H1 (cell line): ENCODE results near the gene SLC12A7. TPM values are rescaled to one million over a fixed set of nuclear protein-coding genes. Genes with fewer than 3 reads are reported as not detected.
A peak's percentile ranks its signal among the peaks of the same experiment; 100 is the strongest.

Experiments used
- CTCF ChIA-PET: fragments of 300-600 bp; sonication (Branson Sonifier 250); formaldehyde crosslinking; loops from one replicate; lab custom pipeline; 2021; ENCODE audit not compliant: partially characterized antibody; lab: Charles Lee
- POLR2A ChIA-PET: fragments of 300-600 bp; sonication (Branson Sonifier 250); formaldehyde crosslinking; loops from one replicate; lab custom pipeline; 2021; ENCODE audit warnings: inconsistent platforms; ENCODE audit not compliant: partially characterized antibody; lab: Charles Lee
- DNase-seq, 2 experiments: peaks; one replicate each; pipeline versions ENCODE4 v3.0.0 to v3.0.0-alpha.2; 2010 to 2022; ENCODE audit warnings: low spot score in 2 of 2, low read depth in 1 of 2, mixed read lengths in 1 of 2
- FAIRE-seq: peaks from 2 replicates; lab custom pipeline; 2011; peaks lifted over from hg19 to GRCh38; lab: Jason Lieb, UNC
- H2AFZ ChIP-seq: 2 replicates; pipeline ENCODE4 v1.8.1; 2012; ENCODE audit warnings: low read length, inconsistent platforms
- H2AK5ac ChIP-seq: 2 replicates; pipeline ENCODE4 v1.6.1; 2013; ENCODE audit warnings: low read depth, low read length
- H2BK120ac ChIP-seq: replicated peaks from 2 replicates; pipeline ENCODE3; 2013; ENCODE audit warnings: low read depth, low read length, inconsistent platforms
- H2BK12ac ChIP-seq: 2 replicates; pipeline ENCODE4 v1.6.1; 2013; ENCODE audit warnings: low read depth, low read length
- H2BK15ac ChIP-seq: 2 replicates; pipeline ENCODE4 v1.6.1; 2013; ENCODE audit warnings: low read length
- H2BK20ac ChIP-seq: 2 replicates; pipeline ENCODE4 v1.6.1; 2013; ENCODE audit warnings: low read length
- H2BK5ac ChIP-seq: 2 replicates; pipeline ENCODE4 v1.6.1; 2013; ENCODE audit warnings: low read depth, low read length
- H3K14ac ChIP-seq: 2 replicates; pipeline ENCODE4 v1.6.1; 2013; ENCODE audit warnings: inconsistent platforms; ENCODE audit not compliant: insufficient read length
- H3K18ac ChIP-seq: 2 replicates; pipeline ENCODE4 v1.6.1; 2013; ENCODE audit warnings: low read length; ENCODE audit errors: extremely low read depth
- H3K23ac ChIP-seq: 2 replicates; pipeline ENCODE4 v1.6.1; 2013; ENCODE audit warnings: inconsistent platforms; ENCODE audit not compliant: insufficient read length
- H3K23me2 ChIP-seq: 2 replicates; pipeline ENCODE4 v1.6.1; 2013; ENCODE audit warnings: low read depth, low read length
- H3K27ac ChIP-seq: 2 replicates; pipeline ENCODE4 v1.6.1; 2011; ENCODE audit warnings: low read depth, low read length, inconsistent platforms
- H3K27me3 ChIP-seq, 4 experiments: replicated peaks in 1 of 4; 1 replicate in 1 of 4; 2 replicates in 3 of 4; pipeline versions ENCODE4 v1.6.1 to v1.8.1; 2011 to 2013; ENCODE audit warnings: low read length in 3 of 4, mild to moderate bottlenecking in 3 of 4, inconsistent platforms in 2 of 4, mixed read lengths in 2 of 4, moderate library complexity in 1 of 4; ENCODE audit not compliant: control insufficient read depth in 3 of 4, insufficient read depth in 3 of 4; ENCODE audit errors: extremely low read depth in 1 of 4
- H3K36me3 ChIP-seq, 4 experiments: 2 replicates each; pipeline versions ENCODE4 v1.6.1 to v1.8.1; 2011 to 2013; ENCODE audit warnings: mild to moderate bottlenecking in 4 of 4, low read length in 3 of 4, moderate library complexity in 2 of 4, control low read depth in 1 of 4, inconsistent platforms in 1 of 4; ENCODE audit not compliant: insufficient read depth in 4 of 4, control insufficient read depth in 2 of 4
- H3K4ac ChIP-seq: replicated peaks from 2 replicates; pipeline ENCODE3; 2013; ENCODE audit warnings: low read length, low read depth, mixed read lengths, inconsistent platforms; ENCODE audit not compliant: insufficient read length
- H3K4me1 ChIP-seq, 4 experiments: replicated peaks in 1 of 4; 1 replicate in 1 of 4; 2 replicates in 3 of 4; pipeline versions ENCODE4 v1.6.1 to v1.8.1; 2011 to 2013; ENCODE audit warnings: low read length in 3 of 4, inconsistent platforms in 2 of 4, mixed read lengths in 1 of 4; ENCODE audit not compliant: insufficient read depth in 4 of 4, control insufficient read depth in 3 of 4
- H3K4me2 ChIP-seq, 2 experiments: 2 replicates each; pipeline versions ENCODE4 v1.6.1 to v1.8.1; 2011 to 2013; ENCODE audit warnings: low read depth in 2 of 2, low read length in 2 of 2, control low read depth in 1 of 2, inconsistent platforms in 1 of 2, mild to moderate bottlenecking in 1 of 2; ENCODE audit not compliant: insufficient read depth in 1 of 2
- H3K4me3 ChIP-seq, 4 experiments: fragments of 200-600, 300-600 bp in 1 of 4; sonication (generic), shearing (Covaris generic), sonication (Bioruptor Twin) in 1 of 4; 2 replicates each; pipeline versions ENCODE4 v1.5.1 to v1.8.1; 2011 to 2016; ENCODE audit warnings: low read length in 4 of 4, low read depth in 3 of 4, control low read depth in 2 of 4, inconsistent platforms in 2 of 4, mild to moderate bottlenecking in 2 of 4, mixed read lengths in 1 of 4, moderate library complexity in 1 of 4; ENCODE audit not compliant: insufficient read depth in 2 of 4; ENCODE audit errors: extremely low read depth in 1 of 4
- H3K56ac ChIP-seq: replicated peaks from 2 replicates; pipeline ENCODE3; 2013; ENCODE audit warnings: low read depth, mild to moderate bottlenecking, mixed read lengths, low read length, inconsistent platforms; ENCODE audit not compliant: insufficient read length
- H3K79me1 ChIP-seq: 2 replicates; pipeline ENCODE4 v1.6.1; 2013; ENCODE audit warnings: low read depth, low read length, control low read depth
- H3K79me2 ChIP-seq, 2 experiments: 2 replicates each; pipeline versions ENCODE4 v1.6.1 to v1.8.1; 2012 to 2013; ENCODE audit warnings: low read length in 2 of 2, mild to moderate bottlenecking in 2 of 2, inconsistent platforms in 1 of 2; ENCODE audit not compliant: insufficient read depth in 2 of 2, control insufficient read depth in 1 of 2
- H3K9ac ChIP-seq, 4 experiments: replicated peaks in 1 of 4; 1 replicate in 1 of 4; 2 replicates in 3 of 4; pipeline versions ENCODE4 v1.6.1 to v1.8.1; 2011 to 2013; ENCODE audit warnings: low read depth in 3 of 4, low read length in 3 of 4, control low read depth in 2 of 4, mild to moderate bottlenecking in 2 of 4, moderate library complexity in 2 of 4, inconsistent platforms in 1 of 4; ENCODE audit errors: extremely low read depth in 1 of 4
- H3K9me3 ChIP-seq, 2 experiments: 2 replicates each; pipeline versions ENCODE4 v1.6.1 to v1.8.1; 2012 to 2013; ENCODE audit warnings: mild to moderate bottlenecking in 2 of 2, moderate library complexity in 2 of 2, control low read depth in 1 of 2, inconsistent platforms in 1 of 2, low read depth in 1 of 2, low read length in 1 of 2, mixed read lengths in 1 of 2; ENCODE audit not compliant: insufficient read depth in 2 of 2
- H4K20me1 ChIP-seq, 2 experiments: replicated peaks in 1 of 2; 2 replicates each; pipeline versions ENCODE3 to v1.8.1; 2011 to 2013; ENCODE audit warnings: inconsistent platforms in 2 of 2, low read length in 2 of 2, mild to moderate bottlenecking in 1 of 2; ENCODE audit not compliant: insufficient read depth in 2 of 2, control insufficient read depth in 1 of 2
- H4K5ac ChIP-seq: 2 replicates; pipeline ENCODE4 v1.6.1; 2013; ENCODE audit warnings: low read length, low read depth, mixed read lengths, inconsistent platforms; ENCODE audit not compliant: insufficient read length
- H4K8ac ChIP-seq: 2 replicates; pipeline ENCODE4 v1.8.0; 2013; ENCODE audit warnings: mild to moderate bottlenecking, moderate library complexity, low read length, inconsistent platforms; ENCODE audit not compliant: insufficient read depth; ENCODE audit errors: extremely low read depth
- H4K91ac ChIP-seq: replicated peaks from 2 replicates; pipeline ENCODE3; 2013; ENCODE audit warnings: low read length, mixed read lengths, inconsistent platforms; ENCODE audit not compliant: insufficient read length
- HDAC2 ChIP-seq, 2 experiments: fragments of 300-600 bp in 1 of 2; sonication (generic) in 1 of 2; IDR thresholded peaks; 2 replicates each; pipeline ENCODE4 v1.6.1; 2011 to 2012; ENCODE audit warnings: low read depth in 2 of 2, low read length in 2 of 2, mild to moderate bottlenecking in 2 of 2, moderate library complexity in 2 of 2, borderline replicate concordance in 1 of 2, inconsistent platforms in 1 of 2
- KDM5A ChIP-seq: fragments of 200-600 bp; IDR thresholded peaks from 2 replicates; pipeline ENCODE4 v1.7.1; 2012; ENCODE audit warnings: mild to moderate bottlenecking, low read length, inconsistent platforms, mixed read lengths
- NANOG ChIP-seq: IDR thresholded peaks from 2 replicates; pipeline ENCODE4 v1.6.1; 2011; ENCODE audit warnings: low read length, low read depth, mild to moderate bottlenecking, inconsistent platforms; ENCODE audit not compliant: insufficient read depth, poor library complexity, severe bottlenecking
- NRF1 ChIP-seq: IDR thresholded peaks from 2 replicates; pipeline ENCODE4 v1.6.1; 2011; ENCODE audit warnings: mild to moderate bottlenecking, low read depth, low read length, improper control_type of control experiment
- PHF8 ChIP-seq: fragments of 200-600 bp; sonication (generic); conservative IDR thresholded peaks from 2 replicates; pipeline ENCODE4 v1.7.1; 2012; ENCODE audit warnings: low read depth, mild to moderate bottlenecking, inconsistent platforms, low read length, moderate library complexity
- POLR2A ChIP-seq, 2 experiments: IDR thresholded peaks; 1 replicate in 1 of 2; 2 replicates in 1 of 2; pipeline ENCODE4 v1.6.1; 2011; ENCODE audit warnings: low read depth in 2 of 2, low read length in 2 of 2, mild to moderate bottlenecking in 2 of 2; ENCODE audit errors: control extremely low read depth in 1 of 2
- POLR2AphosphoS5 ChIP-seq: IDR thresholded peaks from 2 replicates; pipeline ENCODE4 v1.6.1; 2011; ENCODE audit warnings: low read depth, low read length
- RXRA ChIP-seq: IDR thresholded peaks from 2 replicates; pipeline ENCODE4 v1.6.1; 2011; ENCODE audit warnings: low read depth, mild to moderate bottlenecking, low read length, moderate library complexity; ENCODE audit not compliant: insufficient read depth
- SIRT6 ChIP-seq: IDR thresholded peaks from one replicate; pipeline ENCODE4 v1.7.1; 2012; ENCODE audit warnings: low read length, inconsistent platforms
- SIX5 ChIP-seq: IDR thresholded peaks from 2 replicates; pipeline ENCODE4 v1.6.1; 2011; ENCODE audit warnings: mild to moderate bottlenecking, low read depth, low read length
- YY1 ChIP-seq: IDR thresholded peaks from 2 replicates; pipeline ENCODE4 v1.6.1; 2011; ENCODE audit warnings: low read depth, mild to moderate bottlenecking, low read length
- WGBS, 2 experiments: shearing (Covaris generic) in 1 of 2; methylation state at CpG; one replicate each; pipeline versions ENCODE4 v1.1.6 to v1.1.7; 2013 to 2015; ENCODE audit warnings: low lambda C conversion rate in 2 of 2, mixed read lengths in 2 of 2, inconsistent platforms in 1 of 2, low coverage in 1 of 2, missing lambda C conversion rate in 1 of 2; ENCODE audit not compliant: insufficient replicate concordance in 2 of 2, insufficient coverage in 1 of 2, insufficient read length in 1 of 2; ENCODE audit errors: extremely low coverage in 1 of 2, missing lambda C conversion rate in 1 of 2; 5-methylcytosine and 5-hydroxymethylcytosine counted together
- polyA plus RNA-seq, 7 experiments: library from polyadenylated mRNA; depleted of rRNA in 3 of 7; stranded (reverse) in 5 of 7; unstranded in 2 of 7; fragments of >200 nt in 5 of 7; fragments of 200-250 nt in 2 of 7; gene quantifications; 1 replicate in 5 of 7; 2 replicates in 1 of 7; 4 replicates in 1 of 7; pipeline versions ENCODE4 v1.2.1 to v1.2.3, GENCODE V29; 2011 to 2013; ENCODE audit warnings: missing spikeins in 2 of 7, mixed read lengths in 2 of 7
- total RNA-seq: library from RNA; stranded (reverse); fragmentation: NEBNext Ultra II Directional; extraction: Animal tissue kit (Norgen Biotek cat#: 25700); gene quantifications from 2 replicates; pipeline ENCODE4 v1.2.1, GENCODE V29; 2021
- TF ChIP-seq, protein P1 (sequence below): IDR thresholded peaks from 2 replicates; pipeline ENCODE4 v1.6.1; 2011; ENCODE audit warnings: low read depth, mild to moderate bottlenecking, low read length; ENCODE audit not compliant: insufficient read depth

Gene SLC12A7
- total and polyA plus RNA-seq, 2 of the 8 experiments (the other 6 are each of a cell fraction or from before 2014, with no cell fraction given) = 23.5 to 39.7 TPM

DNA sequence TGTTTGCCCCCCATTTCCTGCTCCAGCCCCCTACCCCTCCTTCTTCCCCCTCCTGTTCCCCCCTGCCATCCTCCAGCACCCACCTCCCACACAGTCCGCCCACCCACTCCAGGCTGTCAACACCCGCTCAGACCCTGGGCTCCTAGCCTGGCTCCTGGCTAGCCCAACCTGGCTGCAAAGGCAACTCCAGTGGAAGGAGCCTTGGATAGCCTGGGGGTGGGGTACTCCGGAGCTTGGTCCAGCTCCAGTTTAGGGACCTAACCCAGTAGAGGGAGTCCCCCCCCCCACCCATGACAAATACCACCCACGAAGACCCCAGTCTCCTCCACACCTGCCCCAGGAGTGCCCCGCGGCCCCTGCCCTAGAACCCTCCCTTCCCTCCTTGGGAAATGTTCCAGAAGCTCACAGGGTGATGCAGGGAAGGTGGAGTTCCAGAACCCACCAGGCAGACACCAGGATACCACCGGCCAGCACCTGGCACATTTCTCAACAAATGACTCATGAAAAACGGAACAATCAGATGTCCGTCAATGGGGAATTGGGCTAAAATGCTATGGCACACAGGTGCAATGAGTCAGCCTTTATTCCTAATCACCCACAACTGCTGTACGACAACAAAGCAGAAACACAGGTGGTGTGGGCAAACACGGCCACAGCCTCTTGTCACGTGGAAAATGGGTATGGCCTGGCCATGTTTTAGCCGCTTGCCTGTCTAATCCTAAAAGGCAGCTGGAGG lies 901 bp upstream of the SLC12A7 start:
- ChIA-PET POLR2A (interaction anchor here (0.8 to 1.4 kb wide), 6 partner anchors 9 to 26 kb away, joined by 3 to 5 read pairs (median 4); no protein-coding TSS in a partner anchor), CTCF (interaction anchor here (1.5 kb wide), 1 partner anchor 28 kb away, joined by 4 read pairs; no protein-coding TSS in a partner anchor)
- H3K23ac ChIP-seq = no peak overlapping the region
- WGBS, 2 experiments = 86% methylated on average over 11 of the region's 13 CpGs; no CpG with 5 or more reads in 1 of the 2 experiments
- no peak overlapping the region for H3K56ac ChIP-seq
- no peaks in the 10 kb centered on the region for H3K9me3 ChIP-seq
- no peak overlapping the region; a peak in 1 of 8 replicates for H3K4me3 ChIP-seq
- no peak overlapping the region for H2BK120ac ChIP-seq
- H3K9ac ChIP-seq = no peak overlapping the region
- peaks cover 20% of the 10 kb centered on the region for H3K79me1 ChIP-seq
- DNase-seq (no peak), FAIRE-seq (no peak)
- no peak overlapping the region for H3K18ac ChIP-seq
- H3K23me2 ChIP-seq = peaks cover 3% of the 10 kb centered on the region; the same call in 1 of the 2 replicates
- peaks cover 3 to 28% (median 20%) of the 10 kb centered on the region in 4 experiments for H3K4me1 ChIP-seq
- no peak overlapping the region for H3K4me2 ChIP-seq
- no peak overlapping the region for H2BK20ac ChIP-seq
- H2BK15ac ChIP-seq = no peak overlapping the region
- 0 out of 2 replicates have a peak overlapping the region, but pooled peaks have one; percentile 43 for H2AK5ac ChIP-seq
- no peak overlapping the region for H4K5ac ChIP-seq
- no peak overlapping the region; the same call in 1 of the 2 replicates for H4K8ac ChIP-seq
- H3K27me3 ChIP-seq = no peaks in the 10 kb centered on the region; a peak in 1 of 7 replicates
- H2BK5ac ChIP-seq = no peak overlapping the region
- no peak overlapping the region for H2AFZ ChIP-seq
- H3K27ac ChIP-seq = no peak overlapping the region
- peaks cover 8 to 10% of the 10 kb centered on the region in 2 experiments for H4K20me1 ChIP-seq
- no peak overlapping the region for H4K91ac ChIP-seq
- no peak overlapping the region; the same call in 1 of the 2 replicates for H2BK12ac ChIP-seq
- H3K4ac ChIP-seq = no peak overlapping the region
- H3K36me3 ChIP-seq = no peaks in the 10 kb centered on the region
- H3K14ac ChIP-seq = no peak overlapping the region
- peaks cover 0 to 34% of the 10 kb centered on the region in 2 experiments; a peak in 3 of 4 replicates for H3K79me2 ChIP-seq
- TF ChIP-seq POLR2A (IDR thresholded peaks at IDR 0.05; ENCODE audit: control extremely low read depth in 1 of 2, low read depth in 2 of 2, low read length in 2 of 2) (no peak), KDM5A (no peak), PHF8 (no peak), POLR2AphosphoS5 (no peak), NRF1 (no peak), SIX5 (no peak), YY1 (no peak), RXRA (no peak), NANOG (no peak), SIRT6 (no peak), HDAC2 (IDR thresholded peaks at IDR 0.05; ENCODE audit: borderline replicate concordance in 1 of 2, low read depth in 2 of 2, low read length in 2 of 2) (no peak)
- TF ChIP-seq, protein P1, sequence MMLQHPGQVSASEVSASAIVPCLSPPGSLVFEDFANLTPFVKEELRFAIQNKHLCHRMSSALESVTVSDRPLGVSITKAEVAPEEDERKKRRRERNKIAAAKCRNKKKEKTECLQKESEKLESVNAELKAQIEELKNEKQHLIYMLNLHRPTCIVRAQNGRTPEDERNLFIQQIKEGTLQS = no peak
